Testis (tissue), 2 donors: ENCODE results near the gene SYCE1.

ENCODE experiments used
- CTCF ChIP-seq, 3 experiments: fragments of 450-650 bp in 2 of 3; fragments of 200-600 bp in 1 of 3; sonication (generic) in 1 of 3; IDR thresholded peaks; one replicate each; pipeline ENCODE4 v1.5.1; 2016 to 2019; ENCODE audit warnings: antibody characterized with exemption in 3 of 3, mild to moderate bottlenecking in 2 of 3, moderate library complexity in 1 of 3
- POLR2A ChIP-seq: fragments of 450-650 bp; IDR thresholded peaks from one replicate; pipeline ENCODE4 v1.6.1; 2017; ENCODE audit warnings: antibody characterized with exemption, mild to moderate bottlenecking, moderate library complexity

GRCh38 chr10:133564816-133565215 lies 567 bp downstream of the SYCE1 start:
- no peak for TF ChIP-seq POLR2A
- no peak for TF ChIP-seq CTCF (IDR thresholded peaks at IDR 0.05)
